Stimulated activated naive B cell treated with anti-CD40 and anti-IgM and Interleukin-4, amounts not matched to agents 10 μg/mL and 1 μg/mL and 100 μg/mL, for 72 hours (primary cell): Measurements from ENCODE around the gene TAOK2.
"Not testable (repeated sequence)": the region's sequence is repeated elsewhere in the genome, so short reads cannot be mapped to it uniquely, and the experiment has no call there.

ENCODE experiments used
- ATAC-seq, 2 donors: fragments of 150-1000 bp; cut with Tn5 transposase; replicated peaks; 2 replicates each; pipeline ENCODE4 v1.10.0; 2021; ENCODE audit warnings: moderate library complexity in 1 of 2
- DNase-seq: peaks from one replicate; pipeline ENCODE4 v3.0.0; 2021
- H3K27ac Mint-ChIP-seq: one replicate; pipeline ENCODE4 v1.8.0; 2022; ENCODE audit warnings: mild to moderate bottlenecking, mixed read lengths
- H3K27me3 Mint-ChIP-seq, 2 donors: one replicate each; pipeline ENCODE4 v1.8.0; 2022; ENCODE audit warnings: mixed read lengths in 2 of 2
- H3K36me3 Mint-ChIP-seq, 2 donors: one replicate each; pipeline ENCODE4 v1.8.0; 2022; ENCODE audit warnings: mixed read lengths in 2 of 2, mild to moderate bottlenecking in 1 of 2
- H3K4me1 Mint-ChIP-seq, 2 donors: one replicate each; pipeline ENCODE4 v1.8.0; 2022; ENCODE audit warnings: mixed read lengths in 2 of 2, mild to moderate bottlenecking in 1 of 2
- H3K4me3 Mint-ChIP-seq, 2 donors: one replicate each; pipeline ENCODE4 v1.8.0; 2022; ENCODE audit warnings: mild to moderate bottlenecking in 2 of 2, mixed read lengths in 2 of 2, moderate library complexity in 1 of 2
- H3K9me3 Mint-ChIP-seq, 2 donors: one replicate each; pipeline ENCODE4 v1.8.0; 2022; ENCODE audit warnings: mixed read lengths in 2 of 2, mild to moderate bottlenecking in 1 of 2

TAOK2 gene

DNA sequence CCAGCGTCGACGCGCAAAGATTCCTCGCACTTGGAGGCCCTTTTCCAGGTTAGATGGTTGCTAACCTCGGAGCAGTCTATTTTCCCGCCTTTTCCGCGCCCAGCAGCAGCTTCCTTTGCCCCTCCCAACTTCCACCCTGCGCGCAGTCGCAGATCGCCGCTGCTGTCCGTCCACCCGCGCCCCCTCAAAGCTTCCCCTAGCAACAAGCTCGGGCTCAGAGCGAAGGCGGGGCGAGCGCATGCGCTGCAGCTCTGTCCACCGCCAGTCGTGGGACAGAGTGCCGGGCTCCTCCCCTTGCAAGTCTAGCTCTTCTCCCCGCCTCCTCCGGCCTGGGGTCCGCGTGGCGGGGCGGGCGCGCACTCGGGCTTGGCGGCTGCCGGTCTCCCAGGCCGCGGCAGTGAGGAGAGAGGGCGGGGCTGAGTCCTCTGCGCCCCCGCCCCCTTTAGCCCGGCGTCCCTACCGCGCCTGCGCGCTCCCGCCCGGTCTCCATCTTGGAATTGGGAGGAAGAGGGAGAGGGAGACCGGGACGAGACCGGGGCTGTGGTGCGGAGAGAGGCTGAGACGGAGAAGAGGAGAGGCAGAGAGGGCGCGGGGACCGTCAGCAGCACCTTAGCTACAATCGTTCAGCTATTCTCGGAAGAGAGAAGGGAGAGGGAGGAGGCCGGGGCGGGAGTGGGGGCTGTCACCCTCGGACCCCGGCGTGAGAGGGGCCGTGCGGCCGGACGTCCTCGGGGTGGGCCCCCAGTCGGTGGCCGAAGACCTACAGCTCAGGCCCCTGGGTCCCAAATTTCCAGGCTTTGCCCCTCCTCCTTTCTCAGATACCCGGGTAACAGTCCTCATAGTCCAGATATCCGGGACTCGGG is at the start of gene TAOK2:
Gene TAOK2 (plus strand): TSS at position 485 of the 863 bp plus-strand sequence. CDS start 3,905 bp downstream, outside the sequence.
- Mint-ChIP-seq H3K36me3 (peaks cover 29 to 46% of the 10 kb centered on the region in 2 donors), H3K9me3 (peaks cover 0 to 5% of the 10 kb centered on the region in 2 donors), H3K27me3 (no peaks in the 10 kb centered on the region), H3K27ac (peak within 1 kb of the TSS; percentile 92), H3K4me3 (peak within 1 kb of the TSS; percentile 96 to 97), H3K4me1 (peaks cover 29 to 56% of the 10 kb centered on the region in 2 donors)
- peak; percentile 100 for DNase-seq
- peak; percentile 98 to 99 for ATAC-seq

DNA sequence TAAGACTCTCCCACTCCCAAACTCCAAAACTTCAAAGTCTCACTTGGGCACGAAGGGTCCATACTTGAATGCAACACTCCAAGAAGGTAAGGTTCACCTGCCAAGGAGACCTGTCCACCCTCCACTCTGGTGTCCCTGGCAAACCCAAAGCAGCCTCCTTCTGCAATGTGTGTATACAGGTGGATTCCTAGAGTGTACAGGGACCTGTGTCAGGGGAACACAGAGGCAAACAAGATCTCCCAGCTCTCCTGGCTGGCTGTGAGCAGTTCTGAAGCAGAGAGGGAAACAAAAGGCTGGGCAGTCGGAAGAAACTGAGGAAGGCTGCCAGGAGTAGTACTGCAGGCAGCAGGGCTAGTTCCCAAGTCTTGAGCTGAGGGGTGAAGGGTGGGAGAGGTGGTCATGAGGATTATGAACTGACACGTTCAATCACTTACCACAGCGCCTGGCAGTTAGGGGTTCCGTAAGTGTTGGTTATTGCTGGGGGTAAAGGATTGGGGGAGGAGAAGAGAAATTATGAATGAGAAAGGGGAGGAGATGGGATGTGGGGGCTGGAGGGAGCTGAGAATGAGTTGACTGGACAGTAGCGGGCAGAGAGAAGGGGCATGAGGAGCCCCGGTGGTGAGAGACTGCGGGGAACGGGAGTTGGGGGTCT is 48.4 kb upstream of the TAOK2 start:
- no peaks in the 10 kb centered on the region for H3K9me3 Mint-ChIP-seq
- DNase-seq (no peak), ATAC-seq (peak; percentile 5 to 10)
- peaks cover 30 to 55% of the 10 kb centered on the region in 2 donors for H3K4me1 Mint-ChIP-seq
- peak overlapping the region; percentile 93 for H3K27ac Mint-ChIP-seq
- H3K36me3 Mint-ChIP-seq, result peaks cover 20 to 29% of the 10 kb centered on the region in 2 donors
- no peaks in the 10 kb centered on the region for H3K27me3 Mint-ChIP-seq
- peak overlapping the region; percentile 89 to 92 for H3K4me3 Mint-ChIP-seq

DNA sequence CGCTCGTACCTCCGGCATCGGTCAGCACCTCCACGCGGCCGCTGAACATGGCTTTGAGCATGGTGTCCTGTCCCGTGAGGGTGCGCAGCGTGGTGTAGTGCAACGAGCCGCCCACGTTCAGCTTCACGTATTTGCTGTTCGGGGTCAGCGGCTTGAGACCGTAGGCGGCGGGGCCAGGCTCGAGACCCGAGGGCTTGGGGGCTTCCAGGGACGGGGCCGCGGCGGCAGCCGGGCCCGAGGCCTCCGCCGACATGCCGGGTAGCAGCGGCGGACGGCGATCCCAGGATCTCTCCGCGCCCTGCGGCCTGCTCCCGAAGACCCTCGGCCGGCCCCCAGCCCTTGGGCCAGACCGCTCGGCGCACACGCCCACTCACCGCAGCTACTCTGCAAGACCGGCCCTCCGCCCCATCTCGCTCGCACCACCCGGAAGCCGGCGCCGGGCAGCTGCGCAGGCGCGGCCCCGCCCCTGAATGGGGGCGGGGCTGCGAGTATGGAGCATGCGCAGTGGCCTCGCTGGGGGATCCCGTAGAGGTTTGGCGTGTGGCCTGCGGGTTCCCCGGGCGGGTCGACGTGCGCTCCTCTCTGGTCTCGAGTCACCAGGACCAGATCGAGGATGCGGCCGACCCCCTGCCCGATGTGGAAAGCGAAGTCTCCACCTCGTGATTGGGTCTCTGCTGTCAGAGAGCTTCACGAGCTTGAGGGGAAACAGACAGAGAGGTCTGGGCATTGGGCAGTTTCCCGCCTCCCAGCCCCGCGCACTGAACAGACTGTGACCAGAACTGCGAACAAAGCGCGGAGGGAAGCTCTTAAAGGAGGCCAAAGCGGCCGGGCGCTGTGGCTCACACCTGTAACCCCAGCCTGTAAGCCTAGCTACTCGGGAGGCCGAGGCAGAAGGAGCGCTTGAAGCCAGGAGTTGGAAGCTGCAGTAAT is 47.6 kb upstream of the TAOK2 start, which contains the start of gene KCTD13:
Gene KCTD13 (minus strand): TSS at position 446 of the 930 bp plus-strand sequence. CDS start 193 bp downstream, at position 253.
- peak; percentile 90 to 92 for ATAC-seq
- no peaks in the 10 kb centered on the region for H3K27me3 Mint-ChIP-seq
- peak; percentile 93 for DNase-seq
- no peaks in the 10 kb centered on the region for H3K9me3 Mint-ChIP-seq
- peak within 1 kb of the TSS; percentile 89 to 92 for H3K4me3 Mint-ChIP-seq
- H3K27ac Mint-ChIP-seq, result peak within 1 kb of the TSS; percentile 99
- H3K4me1 Mint-ChIP-seq, result peaks cover 23 to 47% of the 10 kb centered on the region in 2 donors
- H3K36me3 Mint-ChIP-seq, result peaks cover 12 to 21% of the 10 kb centered on the region in 2 donors

DNA sequence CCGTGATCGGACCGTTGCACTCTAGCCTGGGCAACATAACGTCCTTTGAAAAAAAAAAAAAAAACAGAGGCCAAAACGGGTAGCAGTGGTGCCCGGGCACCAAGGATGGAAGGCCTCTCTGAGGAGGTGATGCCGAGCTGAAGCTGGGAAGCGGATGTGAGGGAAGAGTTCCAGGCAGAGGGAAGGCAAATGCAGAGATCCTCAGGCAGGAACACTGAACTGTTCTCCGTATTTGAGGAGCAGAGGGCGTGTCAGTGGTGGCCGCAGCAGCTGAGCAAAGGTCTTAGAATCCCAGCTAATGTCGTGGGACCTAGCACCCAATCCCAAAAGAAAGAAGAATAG is 47.0 kb upstream of the TAOK2 start:
- H3K9me3 Mint-ChIP-seq, result no peaks in the 10 kb centered on the region
- no peak for ATAC-seq
- DNase-seq, result no peak
- H3K36me3 Mint-ChIP-seq, result peaks cover 8 to 18% of the 10 kb centered on the region in 2 donors
- no peaks in the 10 kb centered on the region for H3K27me3 Mint-ChIP-seq
- H3K4me1 Mint-ChIP-seq, result peaks cover 22 to 44% of the 10 kb centered on the region in 2 donors
- peak overlapping the region; percentile 99 for H3K27ac Mint-ChIP-seq
- peak overlapping the region; percentile 89 to 92 for H3K4me3 Mint-ChIP-seq

DNA sequence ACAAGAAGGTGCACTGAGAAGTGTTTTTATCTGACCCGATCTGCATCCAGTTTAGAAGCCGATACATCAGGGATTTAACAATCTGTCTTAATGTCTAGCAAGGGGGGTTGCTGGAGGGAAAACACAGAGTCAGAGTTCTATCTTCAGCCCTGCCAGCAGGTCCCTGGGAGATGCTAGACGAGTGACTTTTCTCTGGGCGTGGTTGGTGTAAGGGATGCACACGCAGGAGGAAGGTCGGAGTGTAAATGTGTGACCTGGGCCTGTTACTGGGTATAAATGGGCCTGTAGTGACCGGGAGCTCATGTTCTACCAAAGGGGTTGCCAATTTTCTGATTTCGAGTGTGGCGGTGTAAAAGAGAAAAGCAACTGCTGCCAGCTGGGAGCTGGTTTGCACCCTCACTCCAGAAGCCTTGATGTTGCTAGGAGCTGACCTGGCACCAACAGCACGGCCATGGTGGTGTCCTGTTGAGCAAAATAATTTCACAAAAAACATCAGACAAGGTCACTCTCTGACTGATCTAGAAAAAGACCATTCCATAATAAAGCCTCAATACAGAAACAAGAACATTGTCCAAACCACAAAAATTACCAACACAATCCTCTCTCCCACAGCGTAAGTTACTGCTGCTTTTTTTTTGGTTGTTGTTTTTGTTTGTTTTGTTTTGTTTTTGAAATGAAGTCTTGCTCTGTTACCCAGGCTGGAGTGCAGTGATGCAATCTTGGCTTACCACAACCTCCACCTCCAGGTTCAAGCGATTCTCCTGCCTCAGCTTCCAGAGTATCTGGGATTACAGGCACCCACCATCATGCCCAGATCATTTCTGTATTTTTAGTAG is 46.4 kb upstream of the TAOK2 start:
- Mint-ChIP-seq H3K27me3 (no peaks in the 10 kb centered on the region), H3K4me1 (peaks cover 22 to 44% of the 10 kb centered on the region in 2 donors), H3K27ac (peak overlapping the region; percentile 65), H3K4me3 (peak overlapping the region; percentile 89 to 92), H3K36me3 (peaks cover 8 to 18% of the 10 kb centered on the region in 2 donors), H3K9me3 (no peaks in the 10 kb centered on the region)
- DNase-seq (no peak), ATAC-seq (no peak)

DNA sequence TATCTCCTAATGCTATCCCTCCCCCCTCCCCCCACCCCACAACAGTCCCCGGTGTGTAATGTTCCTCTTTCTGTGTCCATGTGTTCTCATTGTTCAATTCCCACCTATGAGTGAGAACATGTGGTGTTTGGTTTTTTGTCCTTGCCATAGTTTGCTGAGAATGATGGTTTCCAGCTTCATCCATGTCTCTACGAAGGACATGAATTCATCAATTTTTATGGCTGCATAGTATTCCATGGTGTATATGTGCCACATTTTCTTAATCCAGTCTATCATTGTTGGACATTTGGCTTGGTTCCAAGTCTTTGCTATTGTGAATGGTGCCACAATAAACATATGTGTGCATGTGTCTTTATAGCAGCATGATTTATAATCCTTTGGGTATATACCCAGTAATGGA is 41.9 kb upstream of the TAOK2 start:
- ATAC-seq, H3K4me3 Mint-ChIP-seq, DNase-seq, H3K27me3 Mint-ChIP-seq, H3K9me3 Mint-ChIP-seq, H3K36me3 Mint-ChIP-seq, H3K27ac Mint-ChIP-seq: not testable (repeated sequence)
- H3K4me1 Mint-ChIP-seq, result peaks cover 10 to 11% of the 10 kb centered on the region in 2 donors

DNA sequence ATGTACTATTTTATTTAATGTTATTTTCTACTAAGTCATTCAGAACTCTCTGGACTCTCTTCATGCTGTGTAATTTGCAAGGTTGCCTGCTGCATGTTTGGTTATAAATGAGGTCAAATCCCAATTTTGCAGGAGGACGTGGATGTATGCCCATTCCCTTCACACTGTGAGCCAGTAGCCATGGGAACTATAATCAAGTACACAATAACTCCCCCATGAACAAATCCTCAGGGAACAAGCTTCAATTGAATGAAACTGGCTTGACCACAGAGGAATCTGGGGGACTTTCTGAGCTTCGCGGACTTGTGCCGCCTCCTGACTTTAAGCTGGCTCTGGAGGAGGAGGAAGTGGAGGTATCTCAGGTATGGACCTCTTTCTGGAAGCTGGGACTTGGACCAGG is 33.0 kb upstream of the TAOK2 start:
- ATAC-seq (no peak), DNase-seq (no peak)
- Mint-ChIP-seq H3K27me3 (peaks cover 11 to 37% of the 10 kb centered on the region in 2 donors), H3K36me3 (no peaks in the 10 kb centered on the region), H3K4me3 (no peak overlapping the region), H3K9me3 (no peaks in the 10 kb centered on the region), H3K4me1 (no peaks in the 10 kb centered on the region), H3K27ac (no peak overlapping the region)

DNA sequence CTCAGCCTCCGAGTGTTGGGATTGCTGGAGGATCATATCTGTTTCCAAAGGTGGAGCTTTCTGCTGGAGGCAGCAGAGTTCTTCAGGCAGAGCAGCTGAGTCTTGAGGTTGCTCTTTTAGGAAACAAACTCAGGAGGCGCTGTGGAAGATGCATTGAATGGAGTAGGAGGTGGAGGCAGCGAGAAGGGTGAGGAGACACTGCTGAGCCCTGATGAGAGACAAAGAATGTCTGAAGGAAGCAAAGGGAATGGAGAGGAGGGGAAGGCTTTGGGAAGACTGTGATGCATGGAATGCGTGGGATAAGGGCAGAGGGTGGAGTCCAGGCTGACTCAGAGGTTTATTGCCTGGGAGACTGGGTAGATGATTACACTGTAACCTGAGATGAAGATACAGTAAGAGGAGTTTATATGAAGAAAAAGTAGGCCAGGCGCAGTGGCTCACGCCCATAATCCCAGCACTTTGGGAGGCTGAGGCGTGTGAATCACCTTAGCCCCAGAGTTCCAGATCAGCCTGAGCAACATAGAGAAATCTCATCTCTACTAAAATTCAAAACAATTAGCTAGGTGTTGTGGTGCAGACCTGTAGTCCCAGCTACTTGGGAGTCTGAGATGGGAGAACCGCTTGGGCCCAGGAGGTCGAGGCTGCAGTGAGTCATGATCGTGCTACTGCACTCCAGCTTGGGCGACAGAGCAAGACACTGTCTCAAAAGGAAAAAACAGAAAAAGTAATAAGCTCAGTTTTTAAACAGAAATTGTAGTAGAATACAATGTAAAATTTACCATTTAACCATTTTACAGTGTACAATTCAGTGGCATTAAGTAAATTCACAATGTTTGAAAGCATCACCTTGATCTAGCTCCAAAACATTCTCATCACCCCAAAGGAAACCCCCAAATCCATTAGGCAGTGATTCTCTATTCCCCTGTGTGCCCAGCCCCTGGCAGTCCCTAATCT is 29.5 kb upstream of the TAOK2 start:
- H3K27me3 Mint-ChIP-seq, result peaks cover 11 to 30% of the 10 kb centered on the region in 2 donors
- no peaks in the 10 kb centered on the region for H3K36me3 Mint-ChIP-seq
- no peak for DNase-seq
- H3K4me3 Mint-ChIP-seq, result no peak overlapping the region
- no peak overlapping the region for H3K27ac Mint-ChIP-seq
- H3K9me3 Mint-ChIP-seq, result no peaks in the 10 kb centered on the region
- no peaks in the 10 kb centered on the region for H3K4me1 Mint-ChIP-seq
- ATAC-seq, result no peak

DNA sequence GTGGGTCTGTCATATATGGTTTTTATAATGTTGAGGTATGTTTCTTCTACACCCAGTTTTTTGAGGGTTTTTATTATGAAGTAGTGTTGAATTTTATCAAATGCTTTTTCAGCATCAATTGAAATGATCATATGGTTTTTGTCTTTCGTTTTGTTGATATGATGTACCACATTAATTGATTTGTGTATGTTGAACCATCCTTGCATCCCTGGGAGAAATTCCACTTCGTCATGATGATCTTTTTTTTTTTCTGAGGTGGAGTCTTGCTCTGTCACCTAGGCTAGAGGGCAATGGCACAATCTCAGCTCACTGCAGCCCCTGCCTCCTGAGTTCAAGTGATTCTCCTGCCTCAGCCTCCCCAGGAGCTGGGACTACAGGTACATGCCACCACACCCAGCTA is 25.8 kb upstream of the TAOK2 start:
- ATAC-seq (no peak), DNase-seq (no peak)
- Mint-ChIP-seq H3K4me1 (no peaks in the 10 kb centered on the region), H3K4me3 (no peak overlapping the region), H3K27ac (no peak overlapping the region), H3K9me3 (peaks cover 7% of the 10 kb centered on the region in 2 donors), H3K36me3 (no peaks in the 10 kb centered on the region), H3K27me3 (peaks cover 0 to 10% of the 10 kb centered on the region in 2 donors)

DNA sequence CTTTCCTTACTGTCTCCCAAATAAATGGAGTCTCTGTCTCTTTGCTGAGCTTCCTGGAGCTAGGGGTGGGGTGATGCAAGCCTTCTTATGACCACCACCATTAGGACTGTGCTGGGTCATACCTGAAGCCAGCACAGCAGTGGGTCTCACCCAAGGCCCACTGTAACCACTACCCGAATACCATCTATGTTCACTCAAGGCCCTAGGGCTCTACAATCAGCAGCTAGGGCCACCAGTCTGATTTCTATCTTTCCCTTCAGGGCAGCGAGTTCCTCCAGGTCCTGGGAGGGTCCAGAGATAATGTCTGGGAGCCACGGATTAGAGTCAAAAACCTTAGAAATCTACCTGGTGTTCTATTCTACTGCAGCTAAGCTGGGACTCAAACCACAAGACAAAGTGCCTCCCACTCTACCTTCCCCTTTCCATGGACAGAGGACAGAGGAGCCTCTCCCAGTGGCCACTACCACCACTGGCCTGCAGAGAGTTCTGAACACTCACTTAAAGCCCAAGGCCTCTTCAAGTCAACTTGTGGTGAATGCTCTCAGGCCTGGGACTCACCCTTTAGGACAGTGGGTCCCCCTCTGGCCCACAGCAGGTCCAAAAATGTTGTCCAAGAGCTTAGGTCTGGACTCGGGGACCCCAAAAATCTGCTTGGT is 22.7 kb upstream of the TAOK2 start:
- DNase-seq, result no peak
- no peak overlapping the region for H3K4me3 Mint-ChIP-seq

DNA sequence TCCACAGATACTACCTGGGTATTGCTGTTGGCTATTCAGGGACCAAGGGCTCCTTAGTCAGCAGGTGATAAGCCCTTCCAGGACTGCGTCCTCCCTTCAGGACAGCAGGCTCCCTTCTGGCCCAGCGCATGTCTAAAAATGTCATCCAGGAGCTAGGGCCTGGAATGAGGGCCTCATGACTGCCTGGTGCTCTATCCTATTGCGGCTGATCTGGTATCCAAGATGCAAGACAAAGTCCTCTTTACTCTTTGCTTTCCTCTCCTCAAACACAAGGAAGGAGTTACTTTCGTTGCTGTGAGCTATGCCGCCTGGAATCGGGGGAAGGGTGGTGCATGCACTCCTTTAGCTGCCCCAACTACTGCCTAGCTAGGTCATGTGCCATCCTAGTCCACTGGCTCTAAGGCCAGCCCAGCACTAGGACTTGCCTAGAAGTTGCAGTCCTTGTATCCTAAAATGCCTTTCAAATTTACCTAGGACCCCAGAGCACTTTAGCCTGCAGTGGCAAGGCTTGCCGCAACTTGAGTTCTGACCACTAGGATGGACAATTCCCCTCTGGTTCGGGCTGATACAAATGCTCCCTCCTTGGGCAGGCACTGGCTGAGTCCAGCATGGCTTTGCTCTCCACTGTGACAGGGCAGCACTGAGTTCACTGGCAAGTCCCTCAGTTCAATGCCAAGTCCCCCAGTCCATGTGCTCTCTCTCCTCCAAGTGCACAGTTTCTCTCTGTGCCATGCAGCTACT is 21.9 kb upstream of the TAOK2 start:
- no peak for ATAC-seq
- Mint-ChIP-seq H3K27ac (no peak overlapping the region), H3K4me1 (no peaks in the 10 kb centered on the region), H3K27me3 (peaks cover 0 to 10% of the 10 kb centered on the region in 2 donors), H3K36me3 (no peaks in the 10 kb centered on the region), H3K9me3 (peaks cover 7% of the 10 kb centered on the region in 2 donors), H3K4me3 (no peak overlapping the region)
- DNase-seq, result no peak

More for the DNA sequence above, 22.7 kb upstream of the TAOK2 start:
- Mint-ChIP-seq H3K9me3 (peaks cover 7% of the 10 kb centered on the region in 2 donors), H3K27me3 (peaks cover 0 to 10% of the 10 kb centered on the region in 2 donors), H3K4me1 (no peaks in the 10 kb centered on the region), H3K36me3 (no peaks in the 10 kb centered on the region), H3K27ac (no peak overlapping the region)
- no peak for ATAC-seq
